ENCODE data around the gene CEP164. TPM values are rescaled to one million over a fixed set of nuclear protein-coding genes. Genes with fewer than 3 reads are reported as not detected.

CEP164 gene
- total and polyA plus RNA-seq, 2 experiments from 2014 or later: 13.9 to 23.8 TPM

GRCh38 chr11:117433717-117434116, 106.1 kb downstream of the CEP164 start (continued):
- no peak for TF ChIP-seq ZNF462 (CRISPR knock-in tag; IDR thresholded peaks at IDR 0.05)
- TF ChIP-seq STAT1 (IDR thresholded peaks at IDR 0.05; ENCODE audit: unreplicated experiment): no peak
- TF ChIP-seq POLR2AphosphoS5 (IDR thresholded peaks at IDR 0.05; ENCODE audit: low read depth): no peak
- TF ChIP-seq EZH2 (IDR thresholded peaks at IDR 0.05; ENCODE audit: low read depth, unreplicated experiment): no peak
- TF ChIP-seq JUNB (IDR thresholded peaks at IDR 0.05; ENCODE audit: unreplicated experiment): no peak
- no peak for TF ChIP-seq CTCF (conservative IDR thresholded peaks at IDR 0.05; ENCODE audit: low read depth in 2 of 2)
- no peak for TF ChIP-seq NANOG (IDR thresholded peaks at IDR 0.05; ENCODE audit: borderline replicate concordance)
- no peak for TF ChIP-seq EZH2phosphoT487 (IDR thresholded peaks at IDR 0.05; ENCODE audit: unreplicated experiment)

GRCh38 chr11:117434481-117434880, 106.8 kb downstream of the CEP164 start:
- H3F3A ChIP-seq (replicated peaks; ENCODE audit: low read depth): no peaks in the 10 kb centered on the region
- no peaks in the 10 kb centered on the region for H3K27me3 ChIP-seq (ENCODE audit: insufficient read depth)
- no peak overlapping the region for H2AFZ ChIP-seq
- ATAC-seq (no peak), DNase-seq (ENCODE audit: low spot score) (no peak)
- H3K4me1 ChIP-seq (ENCODE audit: insufficient read depth): peaks cover 6% of the 10 kb centered on the region
- Mint-ChIP-seq H3K9me3 (no peaks in the 10 kb centered on the region), H3K27ac (no peak overlapping the region), H3K4me3 (no peak overlapping the region), H3K27me3 (ENCODE audit: insufficient read depth, low read depth, poor library complexity) (peaks cover 3% of the 10 kb centered on the region), H3K4me1 (peaks cover 15% of the 10 kb centered on the region), H3K36me3 (ENCODE audit: low read depth) (no peaks in the 10 kb centered on the region)
- no peak overlapping the region for H3K4me3 ChIP-seq
- no peaks in the 10 kb centered on the region for H3K79me2 ChIP-seq (replicated peaks; ENCODE audit: insufficient read depth)
- no peaks in the 10 kb centered on the region for H4K20me1 ChIP-seq (replicated peaks; ENCODE audit: insufficient read depth)
- no peak overlapping the region for H3K4me2 ChIP-seq
- H3K27ac ChIP-seq (ENCODE audit: low read depth): no peak overlapping the region
- no peaks in the 10 kb centered on the region for H3K9me2 ChIP-seq (ENCODE audit: insufficient read depth)
- no peaks in the 10 kb centered on the region for H3K36me3 ChIP-seq (ENCODE audit: insufficient read depth)
- TF ChIP-seq POLR2AphosphoS5 (IDR thresholded peaks at IDR 0.05; ENCODE audit: low read depth) (no peak), ZNF462 (CRISPR knock-in tag; IDR thresholded peaks at IDR 0.05) (no peak)
